AG10803 (cell line): ENCODE data around the gene NOP56.
"Not testable (repeated sequence)": the region's sequence is repeated elsewhere in the genome, so short reads cannot be mapped to it uniquely, and the experiment has no call there.

Experiments
- DNase-seq: peaks from one replicate; pipeline ENCODE4 v3.0.0; 2010; ENCODE audit warnings: low read depth
- H3K4me3 ChIP-seq: 2 replicates; pipeline ENCODE4 v1.5.1; 2011; ENCODE audit warnings: mild to moderate bottlenecking, low read length, control low read depth
- CTCF ChIP-seq: conservative IDR thresholded peaks from 2 replicates; pipeline ENCODE4 v1.5.1; 2011; ENCODE audit warnings: mild to moderate bottlenecking, low read length, control low read depth, inconsistent platforms

The NOP56 gene

GRCh38 chr20:2692886-2693285 lies 40.5 kb downstream of the NOP56 start:
- DNase-seq: no peak
- TF ChIP-seq CTCF: no peak
- H3K4me3 ChIP-seq: no peak overlapping the region

GRCh38 chr20:2693286-2694007 lies 41.0 kb downstream of the NOP56 start:
- DNase-seq: no peak

GRCh38 chr20:2694008-2694471 lies 41.6 kb downstream of the NOP56 start:
- no peak for DNase-seq
- no peak overlapping the region for H3K4me3 ChIP-seq
- TF ChIP-seq CTCF: no peak

More at GRCh38 chr20:2693286-2694007, 41.0 kb downstream of the NOP56 start:
- TF ChIP-seq CTCF: no peak
- H3K4me3 ChIP-seq: no peak overlapping the region

- no peak for TF ChIP-seq CTCF
- no peak for DNase-seq
- H3K4me3 ChIP-seq: no peak overlapping the region
Measured at GRCh38 chr20:2694519-2694918, 42.1 kb downstream of the NOP56 start.

- TF ChIP-seq CTCF: no peak
- H3K4me3 ChIP-seq: no peak overlapping the region
- no peak for DNase-seq
Measured at GRCh38 chr20:2695206-2695983, 43.0 kb downstream of the NOP56 start.

- not testable (repeated sequence) for DNase-seq, H3K4me3 ChIP-seq
Measured at GRCh38 chr20:2695984-2696525, 43.6 kb downstream of the NOP56 start.

- DNase-seq: no peak
- TF ChIP-seq CTCF: no peak
- no peak overlapping the region for H3K4me3 ChIP-seq
Measured at GRCh38 chr20:2696646-2697045, 44.2 kb downstream of the NOP56 start.
